Trophoblast cell (in vitro differentiated cells and primary cell): ENCODE measurements around the gene HMGCR. TPM values are rescaled to one million over a fixed set of nuclear protein-coding genes. Genes with fewer than 3 reads are reported as not detected.
"Not testable (repeated sequence)": the region's sequence is repeated elsewhere in the genome, so short reads cannot be mapped to it uniquely, and the experiment has no call there.

Experiments
- DNase-seq, 2 donors: peaks; one replicate each; pipeline ENCODE4 v3.0.0-alpha.2; 2016
- H2AFZ ChIP-seq: 2 replicates; pipeline ENCODE4 v1.6.1; 2013; ENCODE audit warnings: low read length, moderate library complexity, mild to moderate bottlenecking; ENCODE audit not compliant: insufficient read depth, poor library complexity
- H2AK5ac ChIP-seq: 2 replicates; pipeline ENCODE4 v1.6.1; 2013; ENCODE audit warnings: mild to moderate bottlenecking, low read length
- H2BK120ac ChIP-seq: 2 replicates; pipeline ENCODE4 v1.6.1; 2013; ENCODE audit warnings: low read length, mild to moderate bottlenecking, moderate library complexity; ENCODE audit not compliant: insufficient read depth, poor library complexity
- H2BK12ac ChIP-seq: 2 replicates; pipeline ENCODE4 v1.6.1; 2013; ENCODE audit warnings: mild to moderate bottlenecking, low read length, moderate library complexity
- H2BK5ac ChIP-seq: 2 replicates; pipeline ENCODE4 v1.6.1; 2013; ENCODE audit warnings: low read length, low read depth, moderate library complexity, mild to moderate bottlenecking; ENCODE audit not compliant: poor library complexity
- H3K14ac ChIP-seq: 2 replicates; pipeline ENCODE4 v1.6.1; 2013; ENCODE audit warnings: mild to moderate bottlenecking, low read length
- H3K18ac ChIP-seq: 2 replicates; pipeline ENCODE4 v1.6.1; 2013; ENCODE audit warnings: mild to moderate bottlenecking, low read length
- H3K23ac ChIP-seq: 2 replicates; pipeline ENCODE4 v1.6.1; 2013; ENCODE audit warnings: low read length
- H3K27ac ChIP-seq: 2 replicates; pipeline ENCODE4 v1.5.1; 2013; ENCODE audit warnings: low read depth, mild to moderate bottlenecking, inconsistent platforms, low read length, moderate library complexity
- H3K27me3 ChIP-seq: 2 replicates; pipeline ENCODE4 v1.6.1; 2013; ENCODE audit warnings: inconsistent platforms, mild to moderate bottlenecking, low read length, moderate library complexity; ENCODE audit not compliant: insufficient read depth
- H3K36me3 ChIP-seq, 2 experiments: 1 replicate in 1 of 2; 2 replicates in 1 of 2; pipeline ENCODE4 v1.6.1; 2013; ENCODE audit warnings: low read length in 2 of 2, mild to moderate bottlenecking in 2 of 2, moderate library complexity in 1 of 2; ENCODE audit not compliant: insufficient read depth in 2 of 2, control insufficient read depth in 1 of 2
- H3K4ac ChIP-seq: 2 replicates; pipeline ENCODE4 v1.6.1; 2013; ENCODE audit warnings: low read depth, mild to moderate bottlenecking, low read length, moderate library complexity
- H3K4me1 ChIP-seq, 2 experiments: 1 replicate in 1 of 2; 2 replicates in 1 of 2; pipeline ENCODE4 v1.6.1; 2013; ENCODE audit warnings: low read length in 2 of 2, mild to moderate bottlenecking in 2 of 2, moderate library complexity in 1 of 2; ENCODE audit not compliant: insufficient read depth in 2 of 2, control insufficient read depth in 1 of 2
- H3K4me2 ChIP-seq: 2 replicates; pipeline ENCODE4 v1.6.1; 2013; ENCODE audit warnings: inconsistent platforms, mild to moderate bottlenecking, low read length, moderate library complexity
- H3K4me3 ChIP-seq: 2 replicates; pipeline ENCODE4 v1.5.1; 2013; ENCODE audit warnings: mild to moderate bottlenecking, low read depth, low read length, inconsistent platforms
- H3K79me1 ChIP-seq: one replicate; pipeline ENCODE4 v1.6.1; 2013; ENCODE audit warnings: low read length
- H3K79me2 ChIP-seq: 2 replicates; pipeline ENCODE4 v1.6.1; 2013; ENCODE audit warnings: low read length, mild to moderate bottlenecking; ENCODE audit not compliant: control insufficient read depth, insufficient read depth, poor library complexity
- H3K9ac ChIP-seq: 2 replicates; pipeline ENCODE4 v1.6.1; 2013; ENCODE audit warnings: mild to moderate bottlenecking, low read length
- H3K9me3 ChIP-seq: 2 replicates; pipeline ENCODE4 v1.6.1; 2013; ENCODE audit warnings: low read depth, mild to moderate bottlenecking, control low read depth, inconsistent platforms, low read length; ENCODE audit not compliant: insufficient read depth
- H4K12ac ChIP-seq: 2 replicates; pipeline ENCODE4 v1.6.1; 2013; ENCODE audit warnings: low read depth, mild to moderate bottlenecking, low read length, moderate library complexity
- H4K8ac ChIP-seq: 2 replicates; pipeline ENCODE4 v1.6.1; 2013; ENCODE audit warnings: low read depth, mild to moderate bottlenecking, low read length, moderate library complexity
- H4K91ac ChIP-seq: one replicate; pipeline ENCODE4 v1.6.1; 2013; ENCODE audit warnings: low read depth, mild to moderate bottlenecking, low read length, moderate library complexity
- WGBS: extraction: QIAGEN DNeasy Blood & Tissue Kit; methylation state at CpG from one replicate; pipeline ENCODE4 v1.1.7; 2013; ENCODE audit warnings: missing lambda C conversion rate; ENCODE audit not compliant: insufficient read length, insufficient coverage; ENCODE audit errors: extremely low coverage; 5-methylcytosine and 5-hydroxymethylcytosine counted together
- polyA plus RNA-seq: library from polyadenylated mRNA; stranded (reverse); fragments of 200-250 nt; gene quantifications from 2 replicates; pipeline ENCODE4 v1.2.3, GENCODE V29; 2013

The HMGCR gene
- 133 and 134 TPM in 2 replicates for polyA plus RNA-seq

DNA sequence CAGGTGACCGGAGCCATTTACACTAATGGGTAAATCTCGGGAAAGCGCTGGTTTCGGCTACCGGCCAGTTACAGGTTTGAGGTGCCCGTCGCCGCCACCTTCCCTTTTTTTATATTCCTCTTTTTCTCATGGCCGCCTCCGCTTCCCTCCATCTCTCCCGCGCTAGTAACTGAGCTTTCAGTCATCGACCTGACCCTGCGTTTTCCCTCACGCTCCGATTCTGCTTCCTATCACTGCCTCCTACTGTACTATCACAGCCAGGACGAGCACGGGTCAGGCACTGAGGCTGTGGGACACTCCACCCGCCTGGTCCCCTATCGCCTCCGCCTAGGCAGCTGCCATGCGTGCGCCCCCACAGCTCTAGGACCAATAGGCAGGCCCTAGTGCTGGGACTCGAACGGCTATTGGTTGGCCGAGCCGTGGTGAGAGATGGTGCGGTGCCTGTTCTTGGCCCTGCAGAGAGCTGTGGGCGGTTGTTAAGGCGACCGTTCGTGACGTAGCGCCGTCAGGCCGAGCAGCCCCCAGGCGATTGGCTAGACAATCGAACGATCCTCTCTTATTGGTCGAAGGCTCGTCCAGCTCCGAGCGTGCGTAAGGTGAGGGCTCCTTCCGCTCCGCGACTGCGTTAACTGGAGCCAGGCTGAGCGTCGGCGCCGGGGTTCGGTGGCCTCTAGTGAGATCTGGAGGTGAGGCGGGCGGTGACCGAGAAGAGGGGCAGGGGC, at the start of gene HMGCR:
HMGCR (plus strand) TSS at position 606 of the 722 bp plus-strand sequence. CDS start 5,386 bp downstream, outside the sequence.
- no peaks in the 10 kb centered on the region for H3K27me3 ChIP-seq
- H2AFZ ChIP-seq = peak within 1 kb of the TSS; percentile 54
- peak within 1 kb of the TSS; percentile 20 for H4K12ac ChIP-seq
- peak within 1 kb of the TSS; percentile 55 for H4K8ac ChIP-seq
- peak within 1 kb of the TSS; percentile 78 for H2BK5ac ChIP-seq
- peaks cover 13% of the 10 kb centered on the region for H3K79me2 ChIP-seq
- H3K9me3 ChIP-seq = no peaks in the 10 kb centered on the region
- H3K18ac ChIP-seq = peak within 1 kb of the TSS; percentile 92
- H3K9ac ChIP-seq = peak within 1 kb of the TSS; percentile 91
- no peak within 1 kb of the TSS for H3K23ac ChIP-seq
- peak within 1 kb of the TSS; percentile 98 for H3K4me3 ChIP-seq
- H3K4me2 ChIP-seq = peak within 1 kb of the TSS; percentile 89
- peak within 1 kb of the TSS; percentile 21 for H2BK12ac ChIP-seq
- peak within 1 kb of the TSS; percentile 33 for H2AK5ac ChIP-seq
- H2BK120ac ChIP-seq = peak within 1 kb of the TSS; percentile 60
- no CpG with 5 or more reads among the region's 56 CpGs for WGBS
- H3K4ac ChIP-seq = peak within 1 kb of the TSS; percentile 88
- no peaks in the 10 kb centered on the region for H3K4me1 ChIP-seq
- peak within 1 kb of the TSS; percentile 91 for H3K14ac ChIP-seq
- H4K91ac ChIP-seq = peak within 1 kb of the TSS; percentile 82
- peak; percentile 100 for DNase-seq
- H3K36me3 ChIP-seq = no peaks in the 10 kb centered on the region
- H3K79me1 ChIP-seq = peaks cover 11% of the 10 kb centered on the region
- peak within 1 kb of the TSS; percentile 91 for H3K27ac ChIP-seq

DNA sequence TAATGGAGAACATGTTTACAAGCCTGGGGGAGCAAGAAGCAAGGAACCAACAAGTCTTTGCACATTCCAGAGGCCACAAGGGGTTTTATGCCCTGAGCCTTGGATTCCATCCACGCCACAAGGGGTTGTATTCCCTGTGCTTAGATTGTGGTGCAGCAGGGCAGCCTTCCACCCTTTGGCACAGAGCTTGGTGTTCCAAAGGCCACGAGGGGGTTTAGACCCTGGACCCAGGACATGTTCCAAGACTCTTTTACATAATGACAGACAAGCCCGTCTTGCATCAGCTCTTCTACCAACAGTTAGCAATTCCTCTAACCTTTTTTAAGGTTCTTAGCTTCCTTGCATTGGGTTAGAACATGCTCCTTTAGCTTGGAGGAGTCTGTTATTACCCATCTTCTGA, 45.2 kb upstream of the HMGCR start:
- H4K8ac ChIP-seq, H3K79me2 ChIP-seq, H4K91ac ChIP-seq, H3K36me3 ChIP-seq, H3K79me1 ChIP-seq, DNase-seq, H3K27me3 ChIP-seq, H3K14ac ChIP-seq, H3K9ac ChIP-seq, H3K9me3 ChIP-seq, H2BK5ac ChIP-seq, H2AK5ac ChIP-seq, H2BK12ac ChIP-seq, H3K23ac ChIP-seq, H4K12ac ChIP-seq, H2BK120ac ChIP-seq, H2AFZ ChIP-seq, H3K4ac ChIP-seq, H3K4me1 ChIP-seq, H3K27ac ChIP-seq, H3K4me3 ChIP-seq, H3K4me2 ChIP-seq, H3K18ac ChIP-seq: not testable (repeated sequence)
- no CpG with 5 or more reads among the region's 3 CpGs for WGBS

DNA sequence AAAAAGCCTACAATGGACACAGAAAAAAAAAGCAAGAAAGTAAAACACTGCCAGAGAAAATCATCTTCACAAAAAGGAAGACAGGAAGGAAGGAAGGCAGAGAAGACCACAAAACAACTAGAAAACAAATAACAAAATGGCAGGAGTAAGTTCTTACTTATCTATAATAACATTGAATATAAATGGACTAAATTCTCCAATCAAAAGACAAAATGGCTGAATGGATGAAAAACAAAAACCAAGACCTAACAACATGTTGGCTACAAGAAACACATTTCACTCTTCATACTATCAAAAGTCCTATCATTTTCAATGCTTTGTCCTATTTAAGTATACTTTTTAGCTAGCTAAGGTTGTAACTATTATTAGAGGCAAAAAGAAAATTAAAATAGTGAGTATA, 36.9 kb upstream of the HMGCR start:
- Histone ChIP-seq H4K91ac (no peak overlapping the region), H3K4me1 (peaks cover 0 to 3% of the 10 kb centered on the region in 2 experiments), H4K8ac (no peak overlapping the region), H3K4ac (no peak overlapping the region), H3K79me2 (no peaks in the 10 kb centered on the region), H2BK12ac (no peak overlapping the region), H3K9me3 (no peaks in the 10 kb centered on the region), H3K36me3 (peaks cover 0 to 2% of the 10 kb centered on the region in 2 experiments), H3K79me1 (peaks cover 2% of the 10 kb centered on the region), H3K23ac (no peak overlapping the region), H2AFZ (no peak overlapping the region), H2AK5ac (no peak overlapping the region), H3K27me3 (no peaks in the 10 kb centered on the region), H4K12ac (no peak overlapping the region), H2BK5ac (no peak overlapping the region), H3K18ac (no peak overlapping the region), H3K4me2 (no peak overlapping the region), H3K27ac (no peak overlapping the region), H2BK120ac (no peak overlapping the region), H3K9ac (no peak overlapping the region), H3K14ac (no peak overlapping the region), H3K4me3 (no peak overlapping the region)
- DNase-seq = no peak

DNA sequence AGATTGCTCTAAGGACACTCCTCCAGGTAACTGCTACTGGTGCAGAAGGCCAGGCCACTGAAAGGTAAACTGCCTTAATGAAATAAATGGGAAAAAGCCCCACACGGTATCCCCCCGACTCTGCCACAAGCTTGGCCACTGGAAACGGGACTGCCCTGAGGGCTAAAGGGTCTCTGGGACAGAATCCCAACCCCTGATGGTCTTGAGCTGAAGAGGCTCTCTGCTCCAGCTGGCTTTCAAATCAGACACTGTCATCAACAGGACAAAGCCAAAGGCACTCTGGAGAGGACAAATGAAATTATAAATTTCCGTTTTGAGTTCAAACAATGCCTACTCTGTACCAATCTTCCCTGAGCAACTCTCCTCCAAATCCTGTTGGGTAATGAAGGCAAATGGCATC, 33.6 kb upstream of the HMGCR start:
- Histone ChIP-seq H3K36me3 (no peaks in the 10 kb centered on the region), H3K4me2 (no peak overlapping the region), H3K79me1 (no peaks in the 10 kb centered on the region), H2AK5ac (no peak overlapping the region), H3K9ac (no peak overlapping the region), H2BK120ac (no peak overlapping the region), H2BK12ac (no peak overlapping the region), H4K91ac (no peak overlapping the region), H3K4me3 (no peak overlapping the region), H3K27me3 (no peaks in the 10 kb centered on the region), H4K8ac (no peak overlapping the region), H3K9me3 (no peaks in the 10 kb centered on the region), H3K79me2 (no peaks in the 10 kb centered on the region), H2AFZ (no peak overlapping the region), H3K4ac (no peak overlapping the region), H3K4me1 (no peaks in the 10 kb centered on the region), H4K12ac (no peak overlapping the region), H2BK5ac (no peak overlapping the region), H3K14ac (no peak overlapping the region), H3K18ac (no peak overlapping the region), H3K23ac (no peak overlapping the region), H3K27ac (no peak overlapping the region)
- DNase-seq = no peak
- no CpG with 5 or more reads among the region's 4 CpGs for WGBS
